ENCODE results near the gene GTSE1.

Gene GTSE1

GRCh38 chr22:46273432-46274148, 23.1 kb upstream of the GTSE1 start:
- no peak for DNase-seq (ENCODE audit: low read depth in 2 of 2)

- no peak for DNase-seq (ENCODE audit: low read depth in 2 of 2)
These were observed 22.3 kb upstream of the GTSE1 start for GRCh38 chr22:46274381-46274780.

GRCh38 chr22:46275455-46276122, 21.1 kb upstream of the GTSE1 start:
- DNase-seq (ENCODE audit: low read depth in 2 of 2), result no peak

- DNase-seq (ENCODE audit: low read depth in 2 of 2), result no peak
These were observed 20.1 kb upstream of the GTSE1 start for GRCh38 chr22:46276563-46276962.

GRCh38 chr22:46278656-46279645, 17.7 kb upstream of the GTSE1 start:
- DNase-seq (ENCODE audit: low read depth in 2 of 2), result no peak

GRCh38 chr22:46280063-46280817, 16.4 kb upstream of the GTSE1 start:
- DNase-seq (ENCODE audit: low read depth in 2 of 2), result no peak

- no peak for DNase-seq (ENCODE audit: low read depth in 2 of 2)
These were observed 15.6 kb upstream of the GTSE1 start for GRCh38 chr22:46280999-46281623.

GRCh38 chr22:46281866-46282678, 14.6 kb upstream of the GTSE1 start:
- DNase-seq (ENCODE audit: low read depth in 2 of 2), result no peak

- no peak for DNase-seq (ENCODE audit: low read depth in 2 of 2)
These were observed 10.7 kb upstream of the GTSE1 start for GRCh38 chr22:46286006-46286405.

- DNase-seq (ENCODE audit: low read depth in 2 of 2), result no peak
These were observed 9.5 kb upstream of the GTSE1 start for GRCh38 chr22:46286941-46287872.

- no peak for DNase-seq (ENCODE audit: low read depth in 2 of 2)
These were observed 8.6 kb upstream of the GTSE1 start for GRCh38 chr22:46287873-46288751.

GRCh38 chr22:46288846-46289243, 7.8 kb upstream of the GTSE1 start:
- DNase-seq (ENCODE audit: low read depth in 2 of 2), result no peak

- DNase-seq (ENCODE audit: low read depth in 2 of 2), result no peak
These were observed 7.3 kb upstream of the GTSE1 start for GRCh38 chr22:46289244-46289891.

GRCh38 chr22:46290121-46290842, 6.4 kb upstream of the GTSE1 start:
- no peak for DNase-seq (ENCODE audit: low read depth in 2 of 2)

- DNase-seq (ENCODE audit: low read depth in 2 of 2), result no peak
These were observed 5.6 kb upstream of the GTSE1 start for GRCh38 chr22:46290843-46291785.

- DNase-seq (ENCODE audit: low read depth in 2 of 2), result no peak
These were observed 4.5 kb upstream of the GTSE1 start for GRCh38 chr22:46292173-46292572.

Data from stimulated activated CD4-positive, alpha-beta T cell treated with anti-CD3 and anti-CD28 coated beads, Interleukin-4, amount 100 ng/mL, for 48 hours (primary cell).